ENCODE measurements around the gene TMCC2. TPM values are rescaled to one million over a fixed set of nuclear protein-coding genes. Genes with fewer than 3 reads are reported as not detected.

TMCC2 gene
- polyA plus RNA-seq, 3 donors, result 0.16 to 0.27 TPM; not detected in 1

GRCh38 chr1:205271277-205271676, 43.5 kb downstream of the TMCC2 start:
- Histone ChIP-seq H3K9me3 (replicated peaks in 1 of 2; ENCODE audit: control insufficient read depth in 1 of 2, insufficient read depth in 1 of 2, low read length in 2 of 2) (no peaks in the 10 kb centered on the region), H3K4me2 (replicated peaks; ENCODE audit: extremely low read depth, low read length, poor library complexity, severe bottlenecking) (no peak overlapping the region), H3K36me3 (replicated peaks in 1 of 2; ENCODE audit: control insufficient read depth in 1 of 2, insufficient read depth in 2 of 2, low read length in 2 of 2) (no peaks in the 10 kb centered on the region), H2AFZ (ENCODE audit: insufficient read depth, low read depth, low read length, poor library complexity, severe bottlenecking) (no peak overlapping the region), H3K27me3 (ENCODE audit: control insufficient read depth in 2 of 2, insufficient read depth in 2 of 2, low read length in 2 of 2) (no peaks in the 10 kb centered on the region), H3K9ac (ENCODE audit: insufficient read depth, low read length, poor library complexity, severe bottlenecking) (no peak overlapping the region), H4K20me1 (ENCODE audit: insufficient read depth, low read length) (no peaks in the 10 kb centered on the region), H3K27ac (ENCODE audit: low read depth in 1 of 2, low read length in 2 of 2) (no peak overlapping the region), H3K4me1 (ENCODE audit: control insufficient read depth in 1 of 2, insufficient read depth in 2 of 2, low read length in 2 of 2) (peaks cover 13 to 18% of the 10 kb centered on the region in 2 donors), H3K79me2 (ENCODE audit: insufficient read depth, low read length) (no peaks in the 10 kb centered on the region), H3K4me3 (replicated peaks in 1 of 3; ENCODE audit: low read depth in 2 of 3, low read length in 3 of 3) (no peak overlapping the region)
- TF ChIP-seq CTCF (IDR thresholded peaks at IDR 0.05), result no peak
- Mint-ChIP-seq H3K4me1 (peaks cover 22% of the 10 kb centered on the region), H3K36me3 (peaks cover 0 to 2% of the 10 kb centered on the region in 2 donors), H3K9me3 (no peaks in the 10 kb centered on the region), H3K27me3 (ENCODE audit: low read depth in 3 of 3) (peaks cover 0 to 8% (median 2%) of the 10 kb centered on the region in 3 donors), H3K4me3 (no peak overlapping the region), H3K27ac (no peak overlapping the region)
- 94% methylated on average over 8 of the region's 8 CpGs for WGBS (ENCODE audit: insufficient coverage)
- DNase-seq, result no peak
- intact Hi-C loops (cut with micrococcal nuclease), result loop anchor here in 1 of 2 donors (10.0 kb wide), 1 partner anchor 254 kb away; no protein-coding TSS in a partner anchor

- no peak for DNase-seq
- no peak for TF ChIP-seq CTCF (IDR thresholded peaks at IDR 0.05)
- Mint-ChIP-seq H3K36me3 (peaks cover 0 to 2% of the 10 kb centered on the region in 2 donors), H3K4me1 (peaks cover 20% of the 10 kb centered on the region), H3K4me3 (no peak overlapping the region), H3K27me3 (ENCODE audit: low read depth in 3 of 3) (peaks cover 0 to 8% (median 2%) of the 10 kb centered on the region in 3 donors), H3K27ac (no peak overlapping the region), H3K9me3 (no peaks in the 10 kb centered on the region)
- Histone ChIP-seq H3K27ac (ENCODE audit: low read depth in 1 of 2, low read length in 2 of 2) (no peak overlapping the region), H3K9me3 (replicated peaks in 1 of 2; ENCODE audit: control insufficient read depth in 1 of 2, insufficient read depth in 1 of 2, low read length in 2 of 2) (no peaks in the 10 kb centered on the region), H3K79me2 (ENCODE audit: insufficient read depth, low read length) (no peaks in the 10 kb centered on the region), H4K20me1 (ENCODE audit: insufficient read depth, low read length) (no peaks in the 10 kb centered on the region), H3K4me1 (ENCODE audit: control insufficient read depth in 1 of 2, insufficient read depth in 2 of 2, low read length in 2 of 2) (peaks cover 13 to 17% of the 10 kb centered on the region in 2 donors), H3K36me3 (replicated peaks in 1 of 2; ENCODE audit: control insufficient read depth in 1 of 2, insufficient read depth in 2 of 2, low read length in 2 of 2) (no peaks in the 10 kb centered on the region), H3K9ac (ENCODE audit: insufficient read depth, low read length, poor library complexity, severe bottlenecking) (no peak overlapping the region), H3K4me2 (replicated peaks; ENCODE audit: extremely low read depth, low read length, poor library complexity, severe bottlenecking) (no peak overlapping the region), H3K4me3 (replicated peaks in 1 of 3; ENCODE audit: low read depth in 2 of 3, low read length in 3 of 3) (no peak overlapping the region), H3K27me3 (ENCODE audit: control insufficient read depth in 2 of 2, insufficient read depth in 2 of 2, low read length in 2 of 2) (no peaks in the 10 kb centered on the region), H2AFZ (ENCODE audit: insufficient read depth, low read depth, low read length, poor library complexity, severe bottlenecking) (no peak overlapping the region)
- 95% methylated on average over 18 of the region's 18 CpGs for WGBS (ENCODE audit: insufficient coverage)
- intact Hi-C loops (cut with micrococcal nuclease), result loop anchor here in 1 of 2 donors (10.0 kb wide), 1 partner anchor 253 kb away; no protein-coding TSS in a partner anchor
These were observed 44.0 kb downstream of the TMCC2 start for GRCh38 chr1:205271745-205272144.
